Caco-2 (cell line): Measurements from ENCODE around the gene LBX1. TPM values are rescaled to one million over a fixed set of nuclear protein-coding genes. Genes with fewer than 3 reads are reported as not detected.

Experiments
- BruUV-seq: library from RNA; stranded (reverse); fragments of 400-500 nt; replicated peaks from 2 replicates; lab custom pipeline; 2021; lab: Mats Ljungman, UMichigan
- CTCF ChIA-PET: fragments of 300-600 bp; sonication (Branson Sonifier 250); formaldehyde crosslinking; loops from one replicate; lab custom pipeline; 2022; ENCODE audit warnings: antibody characterized with exemption; lab: Charles Lee
- POLR2A ChIA-PET: fragments of 300-600 bp; sonication (Branson Sonifier 250); formaldehyde crosslinking; loops from one replicate; lab custom pipeline; 2022; ENCODE audit warnings: antibody characterized with exemption; lab: Charles Lee
- DNase-seq, 2 experiments: peaks; one replicate each; pipeline versions ENCODE4 v3.0.0 to v3.0.0-alpha.2; 2020 to 2022
- H3K27me3 ChIP-seq: replicated peaks from 2 replicates; pipeline ENCODE4 v1.6.0; 2011; ENCODE audit warnings: low read length; ENCODE audit not compliant: control insufficient read depth, insufficient read depth
- H3K36me3 ChIP-seq: 2 replicates; pipeline ENCODE4 v1.5.1; 2011; ENCODE audit warnings: low read length; ENCODE audit not compliant: control insufficient read depth, insufficient read depth
- H3K4me1 ChIP-seq: fragments of 250-450 bp; sonication (Bioruptor Pico); 2 replicates; pipeline ENCODE4 v1.5.1; 2020; ENCODE audit warnings: mild to moderate bottlenecking
- H3K4me3 ChIP-seq: 2 replicates; pipeline ENCODE4 v1.5.1; 2011; ENCODE audit warnings: low read depth, mild to moderate bottlenecking, control low read depth, low read length
- H3K9me3 ChIP-seq: fragments of 250-450 bp; sonication (Bioruptor Pico); 2 replicates; pipeline ENCODE4 v1.5.1; 2020; ENCODE audit warnings: mild to moderate bottlenecking, moderate library complexity
- H3K27ac Mint-ChIP-seq: one replicate; pipeline ENCODE4 v1.8.0; 2022; ENCODE audit warnings: mixed read lengths; ENCODE audit not compliant: unreplicated experiment
- H3K27me3 Mint-ChIP-seq: one replicate; pipeline ENCODE4 v1.8.0; 2022; ENCODE audit warnings: mixed read lengths; ENCODE audit not compliant: insufficient read depth, unreplicated experiment
- H3K36me3 Mint-ChIP-seq: one replicate; pipeline ENCODE4 v1.8.0; 2022; ENCODE audit warnings: mild to moderate bottlenecking, mixed read lengths; ENCODE audit not compliant: insufficient read depth, unreplicated experiment
- H3K4me1 Mint-ChIP-seq: one replicate; pipeline ENCODE4 v1.8.0; 2022; ENCODE audit warnings: low read depth, mixed read lengths; ENCODE audit not compliant: unreplicated experiment
- H3K4me3 Mint-ChIP-seq: one replicate; pipeline ENCODE4 v1.8.0; 2022; ENCODE audit warnings: mild to moderate bottlenecking, moderate library complexity, mixed read lengths; ENCODE audit not compliant: unreplicated experiment
- H3K9me3 Mint-ChIP-seq: one replicate; pipeline ENCODE4 v1.8.0; 2022; ENCODE audit warnings: mixed read lengths; ENCODE audit not compliant: unreplicated experiment
- CTCF ChIP-seq, 2 experiments: fragments of 200-600 bp in 1 of 2; IDR thresholded peaks; 1 replicate in 1 of 2; 2 replicates in 1 of 2; pipeline versions ENCODE4 v1.5.1 to v1.8.0; 2011 to 2022; ENCODE audit warnings: antibody characterized with exemption in 1 of 2, control low read depth in 1 of 2, inconsistent platforms in 1 of 2, low read depth in 1 of 2, low read length in 1 of 2, mild to moderate bottlenecking in 1 of 2, moderate library complexity in 1 of 2; ENCODE audit not compliant: insufficient read depth in 1 of 2, severe bottlenecking in 1 of 2, unreplicated experiment in 1 of 2
- intact Hi-C: fragments of 100-400 bp; cut with micrococcal nuclease; formaldehyde crosslinking; loops from one replicate; pipeline ENCODE4 v1.10.0; 2022; ENCODE audit not compliant: unreplicated experiment
- total RNA-seq: library from RNA; stranded (reverse); gene quantifications from 2 replicates; pipeline ENCODE4 v1.2.3, GENCODE V29; 2022

LBX1 gene
- total RNA-seq, 1 experiment from 2014 or later, result not detected

GRCh38 chr10:101189461-101190401, 39.5 kb downstream of the LBX1 start:
- H3K9me3 Mint-ChIP-seq, result no peaks in the 10 kb centered on the region
- BruUV-seq, result no TSS peak
- no peaks in the 10 kb centered on the region for H3K27me3 ChIP-seq
- DNase-seq, result no peak
- peak overlapping the region; percentile 19 for H3K27ac Mint-ChIP-seq
- no peaks in the 10 kb centered on the region for H3K36me3 Mint-ChIP-seq
- no peak overlapping the region for H3K4me3 Mint-ChIP-seq
- H3K36me3 ChIP-seq, result no peaks in the 10 kb centered on the region
- TF ChIP-seq CTCF (IDR thresholded peaks at IDR 0.05; ENCODE audit: insufficient read depth in 1 of 2, low read depth in 1 of 2, low read length in 1 of 2, severe bottlenecking in 1 of 2, unreplicated experiment in 1 of 2), result no peak
- 0 out of 2 replicates have a peak, but pooled peaks cover 8% of the 10 kb centered on the region for H3K4me1 ChIP-seq
- no peak overlapping the region for H3K4me3 ChIP-seq
- H3K27me3 Mint-ChIP-seq, result no peaks in the 10 kb centered on the region
- peaks cover 10% of the 10 kb centered on the region for H3K4me1 Mint-ChIP-seq
- ChIA-PET POLR2A (no interaction called here), CTCF (no interaction called here)
- intact Hi-C loops, result no loop called here
- H3K9me3 ChIP-seq, result no peaks in the 10 kb centered on the region

GRCh38 chr10:101188942-101189341, 40.3 kb downstream of the LBX1 start:
- ChIA-PET CTCF (no interaction called here), POLR2A (no interaction called here)
- Histone ChIP-seq H3K9me3 (no peaks in the 10 kb centered on the region), H3K4me3 (no peak overlapping the region), H3K36me3 (no peaks in the 10 kb centered on the region), H3K27me3 (no peaks in the 10 kb centered on the region), H3K4me1 (0 out of 2 replicates have a peak, but pooled peaks cover 8% of the 10 kb centered on the region)
- Mint-ChIP-seq H3K27ac (no peak overlapping the region), H3K9me3 (no peaks in the 10 kb centered on the region), H3K36me3 (no peaks in the 10 kb centered on the region), H3K4me3 (no peak overlapping the region), H3K27me3 (no peaks in the 10 kb centered on the region), H3K4me1 (peaks cover 10% of the 10 kb centered on the region)
- no peak for DNase-seq
- intact Hi-C loops, result no loop called here
- no peak for TF ChIP-seq CTCF (IDR thresholded peaks at IDR 0.05; ENCODE audit: insufficient read depth in 1 of 2, low read depth in 1 of 2, low read length in 1 of 2, severe bottlenecking in 1 of 2, unreplicated experiment in 1 of 2)
- BruUV-seq, result no TSS peak

GRCh38 chr10:101183458-101184183, 45.6 kb downstream of the LBX1 start:
- no peak for TF ChIP-seq CTCF (IDR thresholded peaks at IDR 0.05; ENCODE audit: insufficient read depth in 1 of 2, low read depth in 1 of 2, low read length in 1 of 2, severe bottlenecking in 1 of 2, unreplicated experiment in 1 of 2)
- no peak for DNase-seq
- H3K9me3 ChIP-seq, result no peaks in the 10 kb centered on the region
- H3K4me3 Mint-ChIP-seq, result no peak overlapping the region
- ChIA-PET CTCF (no interaction called here), POLR2A (no interaction called here)
- no peaks in the 10 kb centered on the region for H3K36me3 Mint-ChIP-seq
- H3K4me3 ChIP-seq, result no peak overlapping the region
- no peaks in the 10 kb centered on the region for H3K4me1 Mint-ChIP-seq
- no peaks in the 10 kb centered on the region for H3K4me1 ChIP-seq
- no peak overlapping the region for H3K27ac Mint-ChIP-seq
- intact Hi-C loops, result no loop called here
- H3K27me3 Mint-ChIP-seq, result no peaks in the 10 kb centered on the region
- no peaks in the 10 kb centered on the region for H3K36me3 ChIP-seq
- peaks cover 3% of the 10 kb centered on the region for H3K27me3 ChIP-seq
- BruUV-seq, result no TSS peak
- no peaks in the 10 kb centered on the region for H3K9me3 Mint-ChIP-seq
